ENCODE data around the gene KRTAP19-2.

Gene KRTAP19-2

GRCh38 chr21:30468900-30469714 is 18.1 kb downstream of the KRTAP19-2 start:
- TF ChIP-seq TEAD4 (IDR thresholded peaks at IDR 0.05) (no peak), CEBPB (IDR thresholded peaks at IDR 0.05) (no peak), NFIC (IDR thresholded peaks at IDR 0.05) (no peak), EGR1 (IDR thresholded peaks at IDR 0.05) (no peak)

GRCh38 chr21:30463713-30464112 is 23.5 kb downstream of the KRTAP19-2 start:
- no peak for TF ChIP-seq TEAD4 (IDR thresholded peaks at IDR 0.05)
- no peak for TF ChIP-seq TAF1 (IDR thresholded peaks at IDR 0.05; ENCODE audit: low read depth)
- no peak for TF ChIP-seq REST (IDR thresholded peaks at IDR 0.05; ENCODE audit: low read depth)
- TF ChIP-seq RAD21 (IDR thresholded peaks at IDR 0.05; ENCODE audit: low read depth): no peak
- no peak for TF ChIP-seq YY1 (IDR thresholded peaks at IDR 0.05; ENCODE audit: low read depth)
- TF ChIP-seq CEBPB (IDR thresholded peaks at IDR 0.05): no peak
- TF ChIP-seq FOXM1 (IDR thresholded peaks at IDR 0.05; ENCODE audit: borderline replicate concordance, low read depth): no peak
- TF ChIP-seq EP300 (IDR thresholded peaks at IDR 0.05; ENCODE audit: borderline replicate concordance): no peak
- TF ChIP-seq TCF12 (IDR thresholded peaks at IDR 0.05; ENCODE audit: low read depth): no peak
- TF ChIP-seq ZBTB7A (IDR thresholded peaks at IDR 0.05; ENCODE audit: low read depth): no peak
- no peak for TF ChIP-seq CREB1 (IDR thresholded peaks at IDR 0.05; ENCODE audit: low read depth)
- no peak for TF ChIP-seq MAX (IDR thresholded peaks at IDR 0.05)
- no peak for TF ChIP-seq EGR1 (IDR thresholded peaks at IDR 0.05)
- no peak for TF ChIP-seq USF1 (IDR thresholded peaks at IDR 0.05)
- no peak for TF ChIP-seq NFIC (IDR thresholded peaks at IDR 0.05)

DNA sequence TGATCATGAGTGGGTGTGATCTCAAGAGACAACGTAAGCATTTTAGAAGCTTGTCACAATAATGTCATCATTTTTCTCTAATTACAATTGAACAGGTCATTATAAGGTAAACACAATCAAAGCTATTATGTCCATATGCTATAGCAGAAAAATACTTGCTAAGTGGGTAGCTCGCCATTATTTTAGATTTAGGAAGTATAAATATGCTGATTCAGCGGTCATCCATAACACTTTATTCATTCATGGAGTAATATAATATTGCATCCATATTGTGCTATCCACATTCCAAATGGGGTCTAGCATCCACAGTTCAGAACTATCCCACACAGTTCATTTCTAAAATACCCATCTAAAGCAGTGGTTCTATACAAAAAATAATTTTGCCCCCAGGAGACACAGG is 38.7 kb downstream of the KRTAP19-2 start:
- no peak for TF ChIP-seq FOXM1 (IDR thresholded peaks at IDR 0.05; ENCODE audit: borderline replicate concordance, low read depth)
- no peak for TF ChIP-seq RAD21 (IDR thresholded peaks at IDR 0.05; ENCODE audit: low read depth)
- TF ChIP-seq REST (IDR thresholded peaks at IDR 0.05; ENCODE audit: low read depth): no peak
- no peak for TF ChIP-seq CREB1 (IDR thresholded peaks at IDR 0.05; ENCODE audit: low read depth)
- no peak for TF ChIP-seq NFIC (IDR thresholded peaks at IDR 0.05)
- no peak for TF ChIP-seq TAF1 (IDR thresholded peaks at IDR 0.05; ENCODE audit: low read depth)
- TF ChIP-seq TEAD4 (IDR thresholded peaks at IDR 0.05): no peak
- no peak for TF ChIP-seq YY1 (IDR thresholded peaks at IDR 0.05; ENCODE audit: low read depth)
- TF ChIP-seq EP300 (IDR thresholded peaks at IDR 0.05; ENCODE audit: borderline replicate concordance): no peak
- no peak for TF ChIP-seq CEBPB (IDR thresholded peaks at IDR 0.05)
- TF ChIP-seq MAX (IDR thresholded peaks at IDR 0.05): no peak
- no peak for TF ChIP-seq EGR1 (IDR thresholded peaks at IDR 0.05)

- no peak for TF ChIP-seq TAF1 (IDR thresholded peaks at IDR 0.05; ENCODE audit: low read depth)
- TF ChIP-seq YY1 (IDR thresholded peaks at IDR 0.05; ENCODE audit: low read depth): no peak
- TF ChIP-seq REST (IDR thresholded peaks at IDR 0.05; ENCODE audit: low read depth): no peak
- TF ChIP-seq ZBTB7A (IDR thresholded peaks at IDR 0.05; ENCODE audit: low read depth): no peak
- no peak for TF ChIP-seq RAD21 (IDR thresholded peaks at IDR 0.05; ENCODE audit: low read depth)
- no peak for TF ChIP-seq USF1 (IDR thresholded peaks at IDR 0.05)
- TF ChIP-seq EP300 (IDR thresholded peaks at IDR 0.05; ENCODE audit: borderline replicate concordance): no peak
- TF ChIP-seq NFIC (IDR thresholded peaks at IDR 0.05): no peak
- no peak for TF ChIP-seq TCF12 (IDR thresholded peaks at IDR 0.05; ENCODE audit: low read depth)
- TF ChIP-seq MAX (IDR thresholded peaks at IDR 0.05): no peak
- no peak for TF ChIP-seq CEBPB (IDR thresholded peaks at IDR 0.05)
- no peak for TF ChIP-seq CREB1 (IDR thresholded peaks at IDR 0.05; ENCODE audit: low read depth)
- no peak for TF ChIP-seq TEAD4 (IDR thresholded peaks at IDR 0.05)
- TF ChIP-seq EGR1 (IDR thresholded peaks at IDR 0.05): no peak
- TF ChIP-seq FOXM1 (IDR thresholded peaks at IDR 0.05; ENCODE audit: borderline replicate concordance, low read depth): no peak
Measured at GRCh38 chr21:30447056-30447455, 40.2 kb downstream of the KRTAP19-2 start.
